ENCODE measurements around the gene SLC38A3.
"Not testable (repeated sequence)": the region's sequence is repeated elsewhere in the genome, so short reads cannot be mapped to it uniquely, and the experiment has no call there.

The SLC38A3 gene

GRCh38 chr3:50192689-50193141 is 12.4 kb upstream of the SLC38A3 start:
- peak; percentile 59 for DNase-seq

GRCh38 chr3:50193286-50193685 is 11.8 kb upstream of the SLC38A3 start:
- DNase-seq = no peak

- no peak for DNase-seq
Observed at GRCh38 chr3:50193746-50194127, 11.3 kb upstream of the SLC38A3 start.

GRCh38 chr3:50194128-50194902 is 10.8 kb upstream of the SLC38A3 start:
- DNase-seq = no peak

- peak; percentile 33 for DNase-seq
Observed at GRCh38 chr3:50194903-50195500, 10.1 kb upstream of the SLC38A3 start.

- DNase-seq = peak; percentile 66
Observed at GRCh38 chr3:50195501-50196252, 9.4 kb upstream of the SLC38A3 start.

- peak; percentile 11 for DNase-seq
Observed at GRCh38 chr3:50196253-50196801, 8.7 kb upstream of the SLC38A3 start.

GRCh38 chr3:50201573-50202315 is 3.3 kb upstream of the SLC38A3 start:
- no peak for DNase-seq

- no peak for DNase-seq
Observed at GRCh38 chr3:50202353-50203112, 2.5 kb upstream of the SLC38A3 start.

- peak; percentile 43 for DNase-seq
Observed at GRCh38 chr3:50203113-50203808, 1.8 kb upstream of the SLC38A3 start.

GRCh38 chr3:50203809-50204803 is 965 bp upstream of the SLC38A3 start:
- DNase-seq = no peak

- peak; percentile 63 for DNase-seq
Observed at GRCh38 chr3:50205413-50206276, 574 bp downstream of the SLC38A3 start.

- DNase-seq = no peak
Observed at GRCh38 chr3:50207359-50208042, 2.4 kb downstream of the SLC38A3 start.

GRCh38 chr3:50208677-50209344 is 3.7 kb downstream of the SLC38A3 start:
- DNase-seq = no peak

- no peak for DNase-seq
Observed at GRCh38 chr3:50210176-50210509, 5.1 kb downstream of the SLC38A3 start.

- DNase-seq = peak; percentile 77
Observed at GRCh38 chr3:50210510-50211367, 5.7 kb downstream of the SLC38A3 start.

GRCh38 chr3:50211368-50211717 is 6.3 kb downstream of the SLC38A3 start:
- DNase-seq = not testable (repeated sequence)

All from DMS53 (cell line).